Measurements from ENCODE around the gene ERC2. TPM values are rescaled to one million over a fixed set of nuclear protein-coding genes. Genes with fewer than 3 reads are reported as not detected.

Gene ERC2
- total RNA-seq, 1 donor from 2014 or later: 32.5 TPM

DNA sequence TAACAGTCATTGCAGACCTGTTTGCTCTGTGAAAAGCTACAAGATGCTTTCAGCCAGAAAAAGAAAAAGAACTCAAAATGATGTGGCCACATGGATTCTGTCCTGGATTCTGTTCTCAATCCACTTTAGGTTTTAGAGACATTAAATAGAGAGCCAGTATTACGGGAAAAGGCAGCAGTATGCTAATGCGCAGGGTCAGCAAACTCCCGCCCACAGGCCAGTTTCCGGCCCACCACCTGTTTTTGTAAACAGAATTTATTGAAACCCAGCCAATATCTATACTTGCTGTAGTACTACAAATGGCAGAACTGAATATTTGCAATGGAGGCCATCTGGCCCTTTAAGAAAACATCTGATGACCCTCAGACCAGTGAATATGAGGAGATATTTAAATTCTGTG is 416.1 kb downstream of the ERC2 start:
- TF ChIP-seq, protein P1, sequence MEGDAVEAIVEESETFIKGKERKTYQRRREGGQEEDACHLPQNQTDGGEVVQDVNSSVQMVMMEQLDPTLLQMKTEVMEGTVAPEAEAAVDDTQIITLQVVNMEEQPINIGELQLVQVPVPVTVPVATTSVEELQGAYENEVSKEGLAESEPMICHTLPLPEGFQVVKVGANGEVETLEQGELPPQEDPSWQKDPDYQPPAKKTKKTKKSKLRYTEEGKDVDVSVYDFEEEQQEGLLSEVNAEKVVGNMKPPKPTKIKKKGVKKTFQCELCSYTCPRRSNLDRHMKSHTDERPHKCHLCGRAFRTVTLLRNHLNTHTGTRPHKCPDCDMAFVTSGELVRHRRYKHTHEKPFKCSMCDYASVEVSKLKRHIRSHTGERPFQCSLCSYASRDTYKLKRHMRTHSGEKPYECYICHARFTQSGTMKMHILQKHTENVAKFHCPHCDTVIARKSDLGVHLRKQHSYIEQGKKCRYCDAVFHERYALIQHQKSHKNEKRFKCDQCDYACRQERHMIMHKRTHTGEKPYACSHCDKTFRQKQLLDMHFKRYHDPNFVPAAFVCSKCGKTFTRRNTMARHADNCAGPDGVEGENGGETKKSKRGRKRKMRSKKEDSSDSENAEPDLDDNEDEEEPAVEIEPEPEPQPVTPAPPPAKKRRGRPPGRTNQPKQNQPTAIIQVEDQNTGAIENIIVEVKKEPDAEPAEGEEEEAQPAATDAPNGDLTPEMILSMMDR (IDR thresholded peaks at IDR 0.05; ENCODE audit: unreplicated experiment): no peak
- DNase-seq (ENCODE audit: low spot score, unreplicated experiment): no peak
- Mint-ChIP-seq H3K4me1 (ENCODE audit: low read depth) (peaks cover 33% of the 10 kb centered on the region), H3K36me3 (ENCODE audit: insufficient read depth) (no peaks in the 10 kb centered on the region), H3K27ac (no peak overlapping the region), H3K27me3 (peaks cover 3% of the 10 kb centered on the region), H3K9me3 (ENCODE audit: low read depth) (no peaks in the 10 kb centered on the region), H3K4me3 (ENCODE audit: low read depth) (no peak overlapping the region)

DNA sequence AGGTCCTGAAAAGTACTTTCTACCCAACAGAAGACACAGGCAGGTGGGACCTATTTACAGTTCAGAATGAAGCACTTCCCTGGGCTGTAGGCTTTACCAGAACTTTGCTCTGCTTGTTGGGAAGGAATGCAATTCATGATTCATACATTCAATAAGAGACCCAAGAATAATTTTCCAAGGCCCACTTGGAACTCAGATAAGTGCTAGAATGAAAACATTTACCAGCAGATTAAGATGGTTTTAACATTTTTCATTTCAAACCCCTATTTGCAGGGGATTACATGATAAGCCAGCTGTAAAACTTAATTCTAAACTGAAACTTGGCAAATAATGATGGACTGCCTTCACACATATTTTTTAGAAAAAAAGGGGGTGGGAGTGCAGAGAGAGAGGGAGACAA is 417.2 kb downstream of the ERC2 start:
- H3K4me3 Mint-ChIP-seq (ENCODE audit: low read depth): no peak overlapping the region
- no peaks in the 10 kb centered on the region for H3K36me3 Mint-ChIP-seq (ENCODE audit: insufficient read depth)
- H3K9me3 Mint-ChIP-seq (ENCODE audit: low read depth): no peaks in the 10 kb centered on the region
- TF ChIP-seq, protein P1 (IDR thresholded peaks at IDR 0.05; ENCODE audit: unreplicated experiment): no peak
- DNase-seq (ENCODE audit: low spot score, unreplicated experiment): no peak
- H3K27me3 Mint-ChIP-seq: peaks cover 3% of the 10 kb centered on the region
- H3K27ac Mint-ChIP-seq: no peak overlapping the region
- peaks cover 30% of the 10 kb centered on the region for H3K4me1 Mint-ChIP-seq (ENCODE audit: low read depth)

DNA sequence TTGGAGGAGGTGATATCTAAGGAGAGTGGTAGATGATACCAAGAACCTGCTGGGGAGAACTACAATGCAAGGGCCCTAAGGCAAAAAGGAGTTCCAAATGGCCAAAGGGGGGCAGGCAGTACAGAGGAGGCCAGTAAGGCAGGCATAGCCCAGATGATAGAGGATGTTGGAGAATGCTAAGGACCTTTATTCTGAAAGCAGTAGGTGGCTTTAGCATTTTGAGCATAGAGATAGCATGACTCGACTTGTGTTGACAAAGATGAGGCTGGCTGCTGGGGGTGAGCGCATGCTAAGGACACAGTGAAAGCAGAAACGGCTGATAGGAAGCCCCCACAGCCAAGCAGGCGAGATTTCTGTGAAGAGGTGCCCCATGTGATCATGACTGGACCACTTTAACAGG is 419.3 kb downstream of the ERC2 start:
- Mint-ChIP-seq H3K9me3 (ENCODE audit: low read depth) (no peaks in the 10 kb centered on the region), H3K27me3 (peaks cover 3% of the 10 kb centered on the region), H3K4me1 (ENCODE audit: low read depth) (peaks cover 13% of the 10 kb centered on the region), H3K36me3 (ENCODE audit: insufficient read depth) (no peaks in the 10 kb centered on the region), H3K27ac (no peak overlapping the region), H3K4me3 (ENCODE audit: low read depth) (no peak overlapping the region)
- TF ChIP-seq, protein P1 (IDR thresholded peaks at IDR 0.05; ENCODE audit: unreplicated experiment): no peak
- DNase-seq (ENCODE audit: low spot score, unreplicated experiment): no peak

DNA sequence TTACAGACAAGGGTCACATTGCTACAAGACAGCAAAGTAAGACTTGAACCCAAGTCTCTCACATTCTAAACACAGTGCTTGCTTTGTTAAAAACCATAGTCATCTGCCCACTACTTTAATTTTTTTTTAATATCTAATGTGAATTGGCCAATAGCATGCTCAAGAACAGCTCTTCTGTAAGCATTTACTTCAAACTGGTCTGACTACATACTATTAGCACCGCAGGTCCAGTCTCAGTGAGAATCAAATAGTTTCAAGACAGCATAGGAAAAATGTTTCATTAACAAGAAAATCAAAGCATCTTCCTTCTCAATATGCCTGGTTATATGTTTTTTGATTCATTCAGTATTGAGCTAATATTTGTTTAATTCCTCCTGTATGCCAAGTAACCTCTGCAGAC is 419.9 kb downstream of the ERC2 start:
- Mint-ChIP-seq H3K27me3 (peaks cover 3% of the 10 kb centered on the region), H3K4me3 (ENCODE audit: low read depth) (no peak overlapping the region), H3K36me3 (ENCODE audit: insufficient read depth) (no peaks in the 10 kb centered on the region), H3K27ac (no peak overlapping the region), H3K4me1 (ENCODE audit: low read depth) (peaks cover 6% of the 10 kb centered on the region), H3K9me3 (ENCODE audit: low read depth) (no peaks in the 10 kb centered on the region)
- TF ChIP-seq, protein P1 (IDR thresholded peaks at IDR 0.05; ENCODE audit: unreplicated experiment): no peak
- DNase-seq (ENCODE audit: low spot score, unreplicated experiment): no peak

DNA sequence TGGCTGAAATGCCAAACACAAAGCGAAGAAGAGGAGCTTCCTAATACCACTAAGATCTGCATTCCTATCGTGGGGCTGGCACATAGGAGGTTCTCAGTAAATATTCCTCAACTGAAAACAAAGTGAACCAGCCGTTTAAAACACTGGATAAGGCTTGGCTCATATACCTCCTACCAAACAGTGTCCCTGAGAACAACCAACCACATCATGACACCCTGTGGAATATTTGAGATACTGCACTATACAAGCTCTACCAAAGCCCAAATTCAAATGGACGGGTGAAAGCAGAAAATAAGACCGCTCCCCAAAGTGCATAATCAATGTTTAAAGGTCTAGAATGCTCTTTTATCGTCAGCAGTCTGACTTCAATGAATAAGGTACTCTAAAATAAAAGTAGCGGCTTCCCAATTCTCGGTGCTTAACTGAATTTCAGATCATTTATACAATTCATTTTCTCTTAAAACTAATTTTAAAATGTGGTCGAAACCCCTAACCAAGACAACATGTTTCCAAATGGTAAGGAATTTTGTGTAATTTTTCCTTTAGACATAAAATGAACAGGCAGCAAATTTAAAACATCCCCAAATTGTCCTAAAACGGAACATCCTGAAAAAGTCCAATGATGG is 425.8 kb downstream of the ERC2 start:
- no peaks in the 10 kb centered on the region for H3K4me1 Mint-ChIP-seq (ENCODE audit: low read depth)
- DNase-seq (ENCODE audit: low spot score, unreplicated experiment): no peak
- no peaks in the 10 kb centered on the region for H3K27me3 Mint-ChIP-seq
- H3K36me3 Mint-ChIP-seq (ENCODE audit: insufficient read depth): peaks cover 13% of the 10 kb centered on the region
- TF ChIP-seq, protein P1 (IDR thresholded peaks at IDR 0.05; ENCODE audit: unreplicated experiment): peak; percentile 62
- no peak overlapping the region for H3K4me3 Mint-ChIP-seq (ENCODE audit: low read depth)
- peaks cover 18% of the 10 kb centered on the region for H3K9me3 Mint-ChIP-seq (ENCODE audit: low read depth)
- H3K27ac Mint-ChIP-seq: no peak overlapping the region
